ENCODE results near the gene NEMP2. TPM values are rescaled to one million over a fixed set of nuclear protein-coding genes. Genes with fewer than 3 reads are reported as not detected.

Gene NEMP2
- total RNA-seq, 1 donor from 2014 or later: 2.5 TPM

- DNase-seq (ENCODE audit: extremely low read depth, low read depth, low spot score): no peak
These were observed 74.0 kb downstream of the NEMP2 start for GRCh38 chr2:190460487-190460886.

DNA sequence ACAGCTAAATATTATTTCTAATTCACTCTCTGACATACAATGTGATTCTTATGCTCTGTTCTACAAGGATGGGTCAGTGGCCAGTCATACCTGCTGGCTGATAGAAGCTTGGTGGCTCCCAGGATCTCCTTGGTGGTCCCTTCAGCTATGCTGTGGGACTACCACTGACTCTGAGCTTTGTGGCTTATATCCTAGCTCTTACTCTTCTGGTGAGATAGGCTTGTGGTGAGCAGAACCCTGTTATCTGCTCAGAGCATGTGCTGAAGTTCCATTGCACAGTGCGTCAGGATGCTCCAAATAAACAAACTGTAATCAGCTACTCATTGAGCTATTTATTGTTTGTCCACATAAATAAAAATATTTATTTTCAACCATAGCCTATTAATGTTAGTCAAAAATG, 74.6 kb downstream of the NEMP2 start:
- no peak for DNase-seq (ENCODE audit: extremely low read depth, low read depth, low spot score)

GRCh38 chr2:190458352-190459107, 76.0 kb downstream of the NEMP2 start:
- DNase-seq (ENCODE audit: extremely low read depth, low read depth, low spot score): no peak

DNA sequence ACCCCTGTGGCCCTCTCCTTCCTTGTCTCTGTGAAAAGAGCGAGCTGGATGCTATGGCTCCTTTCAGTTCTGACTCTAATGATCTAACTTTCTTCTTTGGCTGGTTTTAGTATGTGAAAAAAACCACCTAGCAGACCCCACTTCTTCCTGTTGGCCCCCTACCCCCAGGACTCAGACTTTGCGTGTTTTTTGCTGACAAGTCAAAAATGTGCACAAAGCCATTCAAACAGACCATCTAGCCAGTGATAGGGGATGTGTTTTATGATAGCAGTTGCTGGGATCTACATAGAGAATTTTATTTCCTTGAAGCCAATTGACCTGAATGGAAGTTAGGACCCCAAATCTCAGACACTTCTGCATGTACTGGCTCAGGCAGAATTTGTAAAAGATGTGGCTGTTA, 77.3 kb downstream of the NEMP2 start:
- DNase-seq (ENCODE audit: extremely low read depth, low read depth, low spot score): no peak

DNA sequence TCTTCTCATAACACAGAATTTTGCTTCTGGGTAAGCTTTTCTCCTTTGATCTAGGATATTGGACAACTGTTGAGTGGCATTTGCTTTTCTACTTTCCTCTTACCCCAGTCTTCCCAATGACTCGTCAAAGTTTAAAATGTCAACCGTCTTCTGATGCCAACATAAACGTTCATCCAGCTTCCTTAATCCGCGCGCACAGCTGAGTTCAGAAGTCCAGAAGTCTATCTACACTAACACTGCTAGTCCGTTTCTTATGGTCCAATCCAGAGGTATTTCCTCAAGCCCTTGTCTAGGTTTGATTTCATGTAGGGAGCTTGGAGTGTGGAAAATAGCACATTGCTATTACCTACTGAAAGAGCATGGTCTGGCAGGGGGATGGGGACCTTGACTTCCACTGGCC, 77.7 kb downstream of the NEMP2 start:
- DNase-seq (ENCODE audit: extremely low read depth, low read depth, low spot score): no peak

DNA sequence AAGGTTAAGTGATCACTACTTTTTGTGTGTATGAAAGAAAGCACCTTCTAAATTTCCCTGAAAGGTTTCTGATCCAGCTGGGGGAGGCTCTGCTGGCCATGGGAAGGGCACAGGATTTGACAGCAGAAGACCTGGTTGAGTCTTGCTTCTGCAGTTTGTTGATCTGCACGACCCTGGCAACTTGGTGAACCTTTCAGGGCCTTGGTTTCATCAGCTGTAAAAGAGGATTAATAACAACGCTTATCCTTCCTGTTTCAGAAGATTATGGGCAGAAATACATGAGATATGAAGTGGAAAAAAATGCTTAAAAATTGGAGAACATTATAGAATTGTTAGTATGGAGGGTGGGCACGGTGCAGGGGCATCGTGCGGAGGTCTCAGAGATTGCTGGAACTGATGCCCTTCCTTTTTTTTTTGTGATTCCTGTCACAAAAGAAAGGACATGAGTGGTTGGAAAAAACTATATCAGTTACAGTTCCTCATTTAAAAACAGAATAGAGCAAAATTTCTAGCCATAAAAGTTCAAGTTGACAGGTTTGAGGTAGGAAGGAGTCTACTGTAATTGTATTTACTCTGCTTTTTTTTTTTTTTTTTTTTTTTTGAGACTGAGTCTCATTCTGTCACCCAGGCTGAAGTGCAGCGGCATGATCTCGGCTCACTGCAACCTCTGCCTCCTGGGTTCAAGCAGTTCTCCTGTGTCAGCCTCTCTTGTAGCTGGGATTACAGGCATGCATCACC, 79.0 kb downstream of the NEMP2 start:
- DNase-seq (ENCODE audit: extremely low read depth, low read depth, low spot score): no peak

DNA sequence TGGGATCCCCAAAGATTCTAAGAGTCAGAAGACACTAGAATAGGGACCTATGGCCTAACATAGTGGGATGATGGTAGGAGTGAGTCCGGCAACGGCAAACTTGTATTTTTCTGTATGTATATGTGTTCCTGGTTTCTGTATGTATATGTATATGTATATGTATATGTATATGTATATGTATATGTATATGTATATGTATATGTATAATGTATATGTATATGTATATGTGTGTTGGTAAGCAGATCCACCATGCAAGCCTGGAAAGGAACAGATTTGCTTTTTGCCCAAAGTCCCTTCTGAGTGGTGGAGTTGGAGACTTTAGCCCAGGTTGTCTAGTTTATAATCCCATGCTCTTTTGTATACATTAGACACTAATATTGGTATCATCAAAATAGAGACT, 79.7 kb downstream of the NEMP2 start:
- no peak for DNase-seq (ENCODE audit: extremely low read depth, low read depth, low spot score)

Other genes with a start within 250 kb of the NEMP2 start
- 13.7 and 19.4 TPM in 2 replicates for gene HIBCH, start 214.9 kb downstream of the NEMP2 start, total RNA-seq
- 15.5 and 19.1 TPM in 2 replicates for gene INPP1, start 191.1 kb downstream of the NEMP2 start, total RNA-seq
- gene MFSD6, start 126.4 kb downstream of the NEMP2 start, total RNA-seq: 9.3 and 12.4 TPM in 2 replicates
- gene NAB1, start 114.4 kb upstream of the NEMP2 start, total RNA-seq: 17.0 and 21.1 TPM in 2 replicates

All from glomerular endothelial cell (primary cell).